Stimulated activated CD4-positive, alpha-beta T cell treated with anti-CD3 and anti-CD28 coated beads, TNF-alpha, amount 100 ng/mL, for 4 hours (primary cell): ENCODE data around the gene KRTAP4-1.
"Not testable (repeated sequence)": the region's sequence is repeated elsewhere in the genome, so short reads cannot be mapped to it uniquely, and the experiment has no call there.

Experiments used
- DNase-seq, 3 experiments: peaks; one replicate each; pipeline ENCODE4 v3.0.0-alpha.2; 2020; ENCODE audit warnings: low read depth in 3 of 3

KRTAP4-1 gene

DNA sequence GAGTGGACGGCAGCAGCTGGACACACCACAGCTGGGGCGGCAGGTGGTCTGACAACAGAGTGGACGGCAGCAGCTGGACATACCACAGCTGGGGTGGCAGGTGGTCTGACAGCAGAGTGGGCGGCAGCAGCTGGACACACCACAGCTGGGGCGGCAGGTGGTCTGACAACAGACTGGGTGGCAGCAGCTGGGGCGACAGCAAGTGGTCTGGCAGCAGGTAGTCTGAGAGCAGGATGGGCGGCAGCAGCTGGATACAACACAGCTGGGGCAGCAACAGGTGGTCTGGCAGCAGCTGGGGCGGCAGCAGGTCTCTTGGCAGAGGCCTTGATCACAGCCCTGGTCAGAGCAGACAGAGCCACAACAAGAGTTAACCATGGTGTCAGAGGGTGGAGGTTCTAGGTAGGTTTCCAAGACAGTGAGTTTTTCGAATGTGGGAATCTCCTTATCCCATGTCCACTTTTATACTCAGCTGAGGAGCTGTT lies at the start of gene KRTAP4-1:
TSS of gene KRTAP4-1 (minus strand) at position 432 of the 482 bp plus-strand sequence. CDS start at position 375, 57 bp downstream.
- no peak for DNase-seq

DNA sequence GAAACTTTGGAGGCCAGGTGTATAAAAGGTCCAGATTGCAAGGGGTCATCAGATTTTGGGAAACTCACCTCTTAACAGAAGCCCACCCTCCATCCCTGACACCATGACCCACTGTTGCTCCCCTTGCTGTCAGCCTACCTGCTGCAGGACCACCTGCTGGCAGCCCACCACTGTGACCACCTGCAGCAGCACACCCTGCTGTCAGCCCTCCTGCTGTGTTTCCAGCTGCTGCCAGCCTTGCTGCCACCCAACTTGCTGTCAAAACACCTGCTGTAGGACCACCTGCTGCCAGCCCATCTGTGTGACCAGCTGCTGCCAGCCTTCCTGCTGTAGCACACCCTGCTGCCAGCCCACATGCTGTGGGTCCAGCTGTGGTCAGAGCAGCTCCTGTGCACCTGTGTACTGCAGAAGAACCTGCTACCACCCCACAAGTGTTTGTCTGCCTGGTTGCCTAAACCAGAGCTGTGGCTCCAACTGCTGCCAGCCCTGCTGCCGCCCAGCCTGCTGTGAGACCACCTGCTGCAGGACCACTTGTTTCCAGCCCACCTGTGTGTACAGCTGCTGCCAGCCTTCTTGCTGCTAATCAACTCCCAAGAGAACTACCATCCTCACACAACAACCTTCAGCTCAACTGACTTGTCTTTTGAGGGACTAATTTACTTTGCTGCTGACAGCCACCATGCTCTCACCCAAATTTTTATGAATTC lies 47.8 kb upstream of the KRTAP4-1 start, which contains the start of gene KRTAP9-3:
TSS of gene KRTAP9-3 (plus strand) at position 51 of the 707 bp plus-strand sequence. CDS start at position 104, 53 bp downstream.
- DNase-seq = not testable (repeated sequence)

DNA sequence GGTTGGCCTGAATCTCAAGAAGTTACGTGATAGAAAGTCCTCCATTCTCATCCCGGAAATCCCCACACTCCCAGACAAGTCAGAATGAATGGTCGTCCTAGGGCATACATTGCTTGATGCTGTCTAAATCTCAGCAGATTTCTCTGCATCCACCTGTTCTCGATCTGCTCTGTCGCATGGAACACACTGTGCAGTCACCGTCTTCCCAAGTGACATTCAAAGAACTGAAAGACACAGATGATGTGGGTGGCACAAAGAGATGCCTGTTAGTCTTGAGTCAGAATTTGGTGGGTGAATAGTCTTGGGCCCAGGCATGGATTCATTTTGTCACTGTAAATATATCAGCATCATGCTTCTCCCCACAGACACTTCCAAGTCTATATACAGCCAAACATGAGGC lies 47.0 kb upstream of the KRTAP4-1 start:
- DNase-seq = no peak

DNA sequence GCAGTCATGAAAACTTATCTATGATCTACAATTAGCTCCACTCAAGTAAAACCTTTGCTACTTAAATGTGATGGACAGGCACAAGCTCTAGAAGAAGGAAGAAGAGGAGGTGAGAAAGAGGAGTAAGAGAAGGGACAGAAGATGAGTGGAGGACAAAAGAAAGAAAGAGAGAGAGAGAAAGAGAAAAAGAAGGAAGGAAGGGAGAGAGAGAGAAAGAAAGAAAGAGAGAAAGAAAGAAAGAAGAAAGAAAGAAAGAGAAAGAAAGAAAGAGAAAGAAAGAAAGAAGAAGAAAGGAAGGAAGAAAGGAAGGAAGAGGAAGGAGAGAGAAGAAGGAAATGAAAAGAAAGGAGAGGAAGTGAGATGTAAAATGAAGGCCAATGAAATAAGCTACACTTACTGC lies 45.4 kb upstream of the KRTAP4-1 start:
- DNase-seq = no peak

DNA sequence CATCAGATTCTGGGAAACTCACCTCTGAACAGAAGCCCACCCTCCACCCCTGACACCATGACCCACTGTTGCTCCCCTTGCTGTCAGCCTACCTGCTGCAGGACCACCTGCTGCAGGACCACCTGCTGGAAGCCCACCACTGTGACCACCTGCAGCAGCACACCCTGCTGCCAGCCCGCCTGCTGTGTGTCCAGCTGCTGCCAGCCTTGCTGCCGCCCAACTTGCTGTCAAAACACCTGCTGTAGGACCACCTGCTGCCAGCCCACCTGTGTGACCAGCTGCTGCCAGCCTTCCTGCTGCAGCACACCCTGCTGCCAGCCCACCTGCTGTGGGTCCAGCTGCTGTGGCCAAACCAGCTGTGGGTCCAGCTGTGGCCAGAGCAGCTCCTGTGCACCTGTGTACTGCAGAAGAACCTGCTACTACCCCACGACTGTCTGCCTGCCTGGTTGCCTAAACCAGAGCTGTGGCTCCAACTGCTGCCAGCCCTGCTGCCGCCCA lies 41.9 kb upstream of the KRTAP4-1 start, which contains the start of gene KRTAP9-2:
TSS of gene KRTAP9-2 (plus strand) at position 51 of the 498 bp plus-strand sequence. CDS start at position 58, 7 bp downstream.
- not testable (repeated sequence) for DNase-seq

DNA sequence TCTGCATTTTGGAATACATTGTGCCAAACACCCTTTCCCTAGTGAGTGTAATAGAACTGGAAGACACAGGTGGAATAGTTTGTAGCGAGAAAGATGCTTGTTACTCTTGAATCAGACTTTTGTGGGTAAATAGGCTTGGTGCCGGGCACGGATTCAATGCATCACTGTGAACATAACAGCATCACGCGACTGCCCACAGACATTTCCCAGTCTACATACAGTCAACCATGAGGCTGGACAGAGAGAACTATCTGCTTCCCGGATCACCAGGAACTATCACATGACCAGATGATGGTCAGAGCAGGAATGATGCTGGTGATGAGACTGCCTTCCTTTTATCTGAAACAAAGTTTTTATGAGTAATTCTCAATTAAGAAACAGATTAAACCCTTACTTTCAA lies 41.3 kb upstream of the KRTAP4-1 start:
- no peak for DNase-seq

DNA sequence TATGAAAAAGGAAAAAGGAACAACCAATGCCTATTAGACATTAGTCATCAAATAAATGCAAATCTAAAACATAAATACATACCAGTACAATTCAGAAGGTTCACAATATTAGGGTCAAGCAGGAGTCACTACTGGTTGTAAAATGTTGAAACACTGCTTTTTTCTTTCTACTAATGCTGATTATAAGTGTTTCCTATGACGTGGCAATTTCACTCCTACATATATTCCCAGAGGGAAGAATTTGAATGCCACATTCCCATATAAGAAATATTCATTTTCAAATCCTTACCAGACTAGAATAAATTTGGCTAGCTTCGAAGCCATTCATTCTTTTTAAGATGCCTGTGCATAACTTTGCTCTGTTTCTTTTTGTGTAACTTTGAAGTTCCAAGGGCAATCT lies 39.1 kb upstream of the KRTAP4-1 start:
- DNase-seq = no peak

DNA sequence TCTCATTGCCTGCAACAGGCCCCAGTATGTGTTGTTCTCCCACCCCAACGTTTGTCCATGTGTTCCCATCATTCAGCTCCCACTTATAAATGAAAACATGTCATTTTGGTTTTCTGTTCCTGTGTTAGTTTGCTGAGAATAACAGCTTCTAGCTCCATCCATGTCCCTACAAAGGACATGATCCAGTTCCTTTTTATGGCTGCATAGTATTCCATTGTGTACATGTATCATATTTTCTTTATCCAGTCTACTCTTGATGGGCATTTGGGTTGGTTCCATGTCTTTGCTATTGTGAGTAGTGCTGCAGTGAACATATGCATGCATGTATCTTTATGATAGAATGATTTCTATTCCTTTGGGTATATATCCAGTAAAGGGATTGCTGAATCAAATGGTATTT lies 31.0 kb upstream of the KRTAP4-1 start:
- DNase-seq = no peak

DNA sequence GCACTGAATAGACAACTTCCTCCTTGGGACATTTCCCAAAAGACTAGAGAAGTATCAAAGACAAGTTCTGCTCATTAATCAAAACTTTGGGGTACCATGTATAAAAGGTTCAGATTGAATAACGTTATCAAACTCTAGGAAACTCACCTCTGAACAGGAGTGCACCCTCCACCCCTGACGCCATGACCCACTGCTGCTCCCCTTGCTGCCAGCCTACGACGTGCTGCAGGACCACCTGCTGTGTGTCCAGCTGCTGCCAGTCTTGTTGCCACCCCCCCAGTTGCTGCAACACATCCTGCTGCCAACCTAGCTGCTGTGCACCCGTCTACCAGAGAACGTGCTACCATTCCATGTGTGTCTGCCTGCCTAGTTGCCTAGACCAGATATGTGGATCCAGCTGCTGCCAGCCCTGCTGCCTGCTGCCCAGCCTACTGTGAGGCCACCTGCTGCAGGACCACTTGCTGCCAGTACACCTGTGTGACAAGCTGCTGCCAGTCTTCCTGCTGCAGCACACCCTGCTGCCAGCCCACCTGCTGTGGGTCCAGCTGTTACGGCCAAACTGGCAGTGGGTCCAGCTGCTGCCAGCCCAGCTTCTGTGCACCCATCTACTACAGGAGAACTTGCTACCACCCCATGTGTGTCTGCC lies 27.9 kb upstream of the KRTAP4-1 start:
- DNase-seq = no peak

DNA sequence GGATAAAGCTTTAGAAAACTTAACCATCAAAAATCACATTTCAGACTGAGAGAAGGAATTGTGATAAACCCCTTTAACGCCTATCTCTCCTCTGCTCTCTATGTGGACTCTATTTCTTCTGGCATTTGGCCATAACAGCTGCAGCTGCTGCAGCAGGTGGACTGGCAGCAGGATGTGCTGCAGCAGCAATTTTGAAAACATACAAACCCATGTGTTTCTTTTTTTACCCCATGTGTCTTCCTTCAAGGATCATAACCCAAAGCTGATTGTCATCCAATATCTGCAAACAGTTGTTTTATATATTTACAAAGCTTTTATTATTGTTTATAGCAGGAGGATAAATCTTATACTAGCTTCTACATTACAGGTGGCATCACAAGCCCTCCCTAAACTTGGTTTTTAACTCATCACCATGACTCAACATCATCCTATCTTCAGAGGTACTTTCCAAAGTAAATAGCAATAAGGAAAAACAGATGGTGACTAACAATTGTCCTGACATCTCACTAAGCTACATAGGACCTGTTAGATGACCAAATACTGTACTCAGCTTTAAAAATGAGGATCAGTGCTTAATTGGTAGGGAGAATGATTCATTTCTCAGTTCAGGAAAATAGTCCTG lies 27.2 kb upstream of the KRTAP4-1 start:
- DNase-seq = no peak

DNA sequence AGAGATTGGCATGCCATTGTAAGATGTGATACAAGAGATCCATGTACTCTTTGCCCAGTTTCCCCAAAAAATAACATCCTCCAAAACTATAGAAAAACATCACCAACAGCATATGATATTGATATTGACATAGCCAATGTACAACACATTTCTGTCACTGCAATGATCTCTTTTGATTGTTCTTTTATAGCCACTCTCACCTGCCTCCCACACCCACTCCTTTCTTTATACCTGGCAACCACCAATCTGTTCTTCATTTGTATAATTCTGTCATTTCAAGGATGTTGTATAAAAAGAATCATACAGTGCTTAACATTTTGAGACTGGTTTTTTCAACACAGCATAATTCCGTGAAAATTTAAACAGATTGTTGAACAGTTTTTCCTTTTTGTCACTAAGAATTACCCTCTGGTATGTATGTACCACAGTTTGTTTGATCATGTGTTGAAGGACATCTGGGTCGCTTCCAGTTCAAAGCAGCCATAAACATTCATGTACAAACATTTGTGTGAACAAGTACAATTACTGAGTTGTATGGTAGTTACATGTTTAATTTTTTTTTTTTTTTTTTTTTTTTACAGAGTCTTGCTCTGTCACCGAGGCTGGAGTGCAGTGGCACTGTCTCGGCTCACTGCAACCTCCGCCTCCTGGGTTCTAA lies 14.8 kb upstream of the KRTAP4-1 start:
- no peak for DNase-seq

DNA sequence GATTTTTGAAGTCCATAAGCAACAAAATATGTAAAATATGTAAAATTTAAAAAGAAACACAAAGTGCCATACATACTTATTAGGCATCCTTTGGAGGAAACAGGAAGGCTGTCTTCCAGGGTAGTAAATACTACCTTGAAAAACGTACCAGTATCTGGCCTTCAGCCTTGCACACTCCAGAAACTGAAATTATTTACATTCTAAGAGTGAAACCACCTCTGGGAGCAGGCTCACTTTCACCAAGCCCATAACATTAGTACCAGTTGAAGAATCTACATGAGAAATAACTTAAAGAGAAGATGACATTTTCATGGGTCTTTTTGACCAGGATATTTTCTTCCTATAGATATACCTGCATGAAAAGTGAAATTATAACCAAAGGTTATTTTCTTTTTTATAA lies 11.4 kb upstream of the KRTAP4-1 start:
- DNase-seq = no peak

DNA sequence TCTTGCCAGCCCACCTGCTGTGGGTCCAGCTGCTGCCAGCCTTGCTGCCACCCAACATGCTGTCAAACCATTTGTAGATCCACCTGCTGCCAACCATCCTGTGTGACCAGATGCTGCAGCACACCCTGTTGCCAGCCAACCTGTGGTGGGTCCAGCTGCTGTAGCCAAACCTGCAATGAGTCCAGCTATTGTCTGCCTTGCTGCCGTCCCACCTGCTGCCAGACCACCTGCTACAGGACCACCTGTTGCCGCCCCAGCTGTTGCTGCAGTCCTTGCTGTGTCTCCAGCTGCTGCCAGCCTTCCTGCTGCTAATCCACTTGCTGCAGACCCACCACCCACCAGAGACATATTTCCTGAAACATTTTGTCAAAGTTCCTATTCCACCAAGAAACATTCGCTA lies 5.6 kb upstream of the KRTAP4-1 start:
- DNase-seq = no peak

DNA sequence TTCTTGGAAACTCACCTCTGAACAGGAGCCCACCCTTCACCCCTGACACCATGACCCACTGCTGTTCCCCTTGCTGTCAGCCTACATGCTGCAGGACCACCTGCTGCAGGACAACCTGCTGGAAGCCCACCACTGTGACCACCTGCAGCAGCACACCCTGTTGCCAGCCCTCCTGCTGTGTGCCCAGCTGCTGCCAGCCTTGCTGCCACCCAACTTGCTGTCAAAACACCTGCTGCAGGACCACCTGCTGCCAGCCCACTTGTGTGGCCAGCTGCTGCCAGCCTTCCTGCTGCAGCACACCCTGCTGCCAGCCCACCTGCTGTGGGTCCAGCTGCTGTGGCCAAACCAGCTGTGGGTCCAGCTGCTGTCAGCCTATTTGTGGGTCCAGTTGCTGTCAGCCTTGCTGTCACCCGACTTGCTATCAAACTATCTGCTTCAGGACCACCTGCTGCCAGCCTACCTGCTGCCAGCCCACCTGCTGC lies 5.2 kb upstream of the KRTAP4-1 start, which contains the start of gene KRTAP9-1:
TSS of gene KRTAP9-1 (plus strand) at position 51 of the 482 bp plus-strand sequence. CDS start at position 51, 0 bp downstream.
- DNase-seq = not testable (repeated sequence)

DNA sequence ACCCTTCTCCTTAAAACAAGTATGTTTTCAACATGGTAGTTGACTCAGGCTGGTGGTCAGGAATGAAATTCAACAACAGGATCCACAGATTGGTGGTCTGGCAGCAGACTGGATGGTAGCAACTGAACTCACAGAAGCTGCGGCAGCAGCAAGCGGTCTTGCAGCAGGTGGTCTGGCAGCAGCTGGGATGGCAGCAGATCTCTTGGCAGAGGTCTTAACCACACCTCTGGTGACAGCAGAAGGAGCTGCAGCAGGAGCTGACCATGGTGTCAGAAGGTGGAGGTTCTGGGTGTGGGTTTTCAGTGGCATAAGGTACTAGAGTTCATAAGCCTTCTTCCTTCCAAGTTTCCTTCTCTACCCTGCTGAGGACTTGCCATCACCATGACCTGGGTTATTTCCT lies 2.2 kb upstream of the KRTAP4-1 start:
- DNase-seq = no peak

DNA sequence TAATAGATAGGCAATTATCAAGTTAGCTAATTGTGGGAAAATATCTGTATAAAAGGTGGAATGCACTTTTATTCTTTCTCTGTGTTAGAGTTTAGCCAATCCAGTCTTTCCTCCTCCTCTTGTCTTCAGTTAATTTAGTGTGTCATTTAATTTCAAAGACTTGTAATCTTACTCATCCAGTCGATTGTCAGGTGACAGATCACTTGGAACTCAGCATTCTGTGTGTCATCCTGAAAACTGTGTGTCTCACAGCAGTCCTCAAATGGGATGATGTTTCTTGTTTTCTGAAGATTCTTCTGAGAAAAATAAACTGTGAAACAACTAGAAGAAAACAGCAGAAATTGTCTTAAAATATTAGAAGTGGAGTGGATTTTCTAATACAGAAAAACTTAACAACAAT lies 290 bp upstream of the KRTAP4-1 start:
- no peak for DNase-seq

DNA sequence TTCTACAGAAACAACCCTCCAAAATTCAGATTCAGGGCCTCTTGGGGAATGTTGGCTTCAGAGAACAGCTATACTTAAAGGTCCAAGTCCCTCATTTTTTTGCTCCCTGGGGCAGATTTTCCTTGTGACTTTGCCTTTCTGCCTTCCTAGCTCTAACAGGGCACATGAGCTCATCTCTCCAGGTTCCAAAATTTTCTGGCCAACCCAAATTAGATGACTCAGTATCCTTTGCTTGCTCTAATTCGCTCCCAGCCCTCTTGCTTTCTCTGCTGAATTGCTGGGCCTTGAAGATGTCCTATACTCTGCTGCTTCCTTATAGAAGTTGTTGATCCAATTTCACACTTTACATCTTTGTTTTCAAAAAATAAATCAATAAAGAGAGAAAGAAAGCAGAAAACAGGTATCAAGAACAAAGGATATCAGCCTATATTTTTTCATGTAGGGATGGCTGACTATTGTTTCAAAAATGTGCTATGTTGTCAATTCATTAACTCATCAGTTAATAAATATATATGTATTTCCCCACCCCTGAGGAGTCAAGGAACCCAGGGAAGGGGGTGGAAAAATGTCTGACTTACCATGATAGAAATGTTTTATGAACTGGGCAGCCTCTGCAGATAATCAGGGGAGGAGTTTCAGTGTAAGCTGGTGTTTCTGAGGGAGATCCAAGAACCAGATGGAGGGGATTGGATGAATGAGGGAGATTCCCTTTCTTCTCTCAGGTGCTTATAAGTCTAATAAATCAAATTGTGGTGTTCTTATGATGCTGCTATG lies 5.7 kb downstream of the KRTAP4-1 start:
- DNase-seq = no peak

DNA sequence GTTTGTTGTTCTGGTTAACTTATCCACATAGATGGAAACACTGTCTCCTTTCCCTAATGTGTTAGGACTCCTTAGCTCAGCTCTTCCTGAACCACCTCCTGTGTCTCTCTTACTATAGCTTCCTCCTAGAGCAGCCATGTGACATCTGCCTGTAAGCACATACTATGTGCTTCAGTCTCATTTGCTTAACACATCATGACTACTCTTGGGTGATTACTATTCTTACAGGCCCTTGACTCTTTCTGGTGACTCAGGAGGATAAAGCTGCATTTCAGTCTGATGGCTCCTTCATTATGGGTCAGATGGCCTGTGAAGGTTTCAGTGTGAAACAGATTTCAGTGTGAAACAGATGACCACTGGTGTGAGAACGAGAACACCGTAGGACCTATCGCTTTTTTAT lies 6.4 kb downstream of the KRTAP4-1 start:
- no peak for DNase-seq

DNA sequence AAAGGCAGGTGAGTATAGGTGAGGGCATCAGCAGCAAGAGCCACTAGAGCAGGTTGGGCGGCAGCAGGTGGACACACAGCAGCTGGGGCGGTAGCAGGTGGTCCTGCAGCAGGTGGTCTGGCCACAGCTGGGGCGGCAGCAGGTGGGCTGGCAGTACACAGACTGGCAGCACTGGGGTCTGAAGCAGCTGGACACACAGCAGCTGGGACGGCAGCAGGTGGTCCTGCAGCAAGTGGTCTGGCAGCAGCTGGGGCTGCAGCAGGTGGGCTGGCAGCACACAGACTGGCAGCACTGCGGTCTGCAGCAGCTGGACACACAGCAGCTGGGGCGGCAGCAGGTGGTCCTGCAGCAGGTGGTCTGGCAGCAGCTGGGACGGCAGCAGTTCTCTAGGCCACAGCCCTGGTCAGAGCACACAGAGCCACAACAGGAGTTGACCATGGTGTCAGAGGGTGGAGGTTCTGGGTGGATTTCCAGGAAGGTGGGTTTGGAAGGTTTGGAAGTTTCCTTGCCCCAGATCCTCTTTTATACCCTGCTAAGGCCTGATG lies 6.9 kb downstream of the KRTAP4-1 start, which contains the start of gene KRTAP4-2:
TSS of gene KRTAP4-2 (minus strand) at position 495 of the 545 bp plus-strand sequence. CDS start at position 438, 57 bp downstream.
- DNase-seq = no peak

DNA sequence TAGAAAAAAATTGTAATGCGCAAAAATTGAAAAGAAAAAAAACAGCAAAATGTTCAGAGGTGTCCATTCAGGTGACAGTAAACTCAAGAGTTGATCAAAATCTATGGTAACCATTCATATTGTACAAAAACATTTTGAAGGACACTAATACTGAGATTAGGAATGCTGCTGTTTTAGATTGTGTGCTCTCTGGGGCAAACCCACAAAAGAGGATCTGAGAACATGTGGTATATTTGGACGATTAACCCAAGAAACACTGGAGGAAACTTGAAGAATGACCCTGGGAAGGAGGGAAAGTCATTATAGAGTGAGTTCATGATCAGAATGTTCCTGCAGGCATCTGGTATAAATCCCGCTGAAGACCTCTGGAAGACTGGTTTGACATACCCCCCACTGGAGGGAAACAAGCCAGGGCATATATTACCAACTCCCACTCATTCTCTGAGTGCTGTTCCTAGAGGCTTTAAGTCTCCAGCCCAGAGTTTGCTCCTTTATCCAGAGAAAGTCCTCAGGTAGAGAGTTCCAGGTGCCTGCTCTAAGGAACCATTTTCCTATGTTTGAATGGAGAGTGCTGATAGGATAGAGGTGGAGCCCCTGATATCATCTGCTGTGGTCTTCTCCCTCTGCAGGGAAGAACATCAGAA lies 7.8 kb downstream of the KRTAP4-1 start:
- DNase-seq = no peak
